Endothelial cell of umbilical vein (primary cell): Measurements from ENCODE around the gene ARMC8. TPM values are rescaled to one million over a fixed set of nuclear protein-coding genes. Genes with fewer than 3 reads are reported as not detected.

ENCODE experiments used
- BruUV-seq: library from RNA; stranded (reverse); fragments of 400-500 nt; replicated peaks from 2 replicates; lab custom pipeline; 2021; lab: Mats Ljungman, UMichigan
- CTCF ChIA-PET: fragments of 300-600, 350-600 bp; sonication (Branson Sonifier 250); formaldehyde crosslinking; loops from one replicate; lab custom pipeline; 2021; ENCODE audit warnings: antibody characterized with exemption, inconsistent platforms; lab: Charles Lee
- POLR2A ChIA-PET: fragments of 300-600, 350-600 bp; sonication (Branson Sonifier 250); formaldehyde crosslinking; loops from one replicate; lab custom pipeline; 2021; ENCODE audit warnings: antibody characterized with exemption, inconsistent platforms; lab: Charles Lee
- DNase-seq: peaks from one replicate; pipeline ENCODE4 v3.0.0-alpha.2; 2011; ENCODE audit warnings: low read depth, low spot score
- FAIRE-seq: peaks from 2 replicates; lab custom pipeline; 2011; peaks lifted over from hg19 to GRCh38; lab: Jason Lieb, UNC
- H2AFZ ChIP-seq: 2 replicates; pipeline ENCODE4 v1.6.0; 2012; ENCODE audit warnings: low read depth, low read length, control low read depth, inconsistent platforms
- H3K27ac ChIP-seq: 2 replicates; pipeline ENCODE4 v1.5.1; 2011; ENCODE audit warnings: low read depth, mild to moderate bottlenecking, control low read depth, low read length, moderate library complexity; ENCODE audit not compliant: insufficient read depth
- H3K27me3 ChIP-seq, 2 experiments: 2 replicates each; pipeline versions ENCODE4 v1.6.0 to v1.6.1; 2011; ENCODE audit warnings: low read length in 2 of 2, mixed read lengths in 1 of 2; ENCODE audit not compliant: control insufficient read depth in 2 of 2, insufficient read depth in 2 of 2
- H3K36me3 ChIP-seq, 2 experiments: 2 replicates in 1 of 2; 3 replicates in 1 of 2; pipeline ENCODE4 v1.5.1; 2011; ENCODE audit warnings: low read length in 2 of 2, mild to moderate bottlenecking in 1 of 2, moderate library complexity in 1 of 2; ENCODE audit not compliant: control insufficient read depth in 2 of 2, insufficient read depth in 2 of 2; ENCODE audit errors: extremely low read depth in 1 of 2
- H3K4me1 ChIP-seq: 3 replicates; pipeline ENCODE4 v1.5.1; 2011; ENCODE audit warnings: mild to moderate bottlenecking, low read length; ENCODE audit not compliant: control insufficient read depth, insufficient read depth; ENCODE audit errors: extremely low read depth
- H3K4me2 ChIP-seq: 2 replicates; pipeline ENCODE4 v1.6.1; 2011; ENCODE audit warnings: low read length, control low read depth, mixed read lengths; ENCODE audit not compliant: insufficient read depth
- H3K4me3 ChIP-seq, 3 experiments: fragments of 200-600 bp in 1 of 3; sonication (generic), shearing (Covaris generic) in 1 of 3; replicated peaks in 1 of 3; 2 replicates each; pipeline ENCODE4 v1.5.1; 2011 to 2016; ENCODE audit warnings: control low read depth in 3 of 3, low read length in 3 of 3, mild to moderate bottlenecking in 2 of 3, inconsistent platforms in 1 of 3, low read depth in 1 of 3, moderate library complexity in 1 of 3; ENCODE audit not compliant: insufficient read depth in 1 of 3
- H3K79me2 ChIP-seq: 2 replicates; pipeline ENCODE4 v1.6.0; 2012; ENCODE audit warnings: low read length, inconsistent platforms; ENCODE audit not compliant: control insufficient read depth, insufficient read depth
- H3K9ac ChIP-seq: replicated peaks from 2 replicates; pipeline ENCODE3; 2011; ENCODE audit warnings: low read length, control low read depth; ENCODE audit not compliant: insufficient read depth; ENCODE audit errors: extremely low read depth
- H3K9me1 ChIP-seq: replicated peaks from 3 replicates; pipeline ENCODE4 v1.6.0; 2011; ENCODE audit warnings: mild to moderate bottlenecking, low read length; ENCODE audit not compliant: control insufficient read depth, insufficient read depth; ENCODE audit errors: extremely low read depth
- H3K9me3 ChIP-seq: replicated peaks from 2 replicates; pipeline ENCODE4 v1.5.1; 2012; ENCODE audit warnings: low read length, inconsistent platforms; ENCODE audit not compliant: control insufficient read depth, insufficient read depth
- H4K20me1 ChIP-seq: replicated peaks from 2 replicates; pipeline ENCODE3; 2011; ENCODE audit warnings: mild to moderate bottlenecking, low read length; ENCODE audit not compliant: control insufficient read depth, insufficient read depth; ENCODE audit errors: extremely low read depth
- EZH2 ChIP-seq: IDR thresholded peaks from 2 replicates; pipeline ENCODE4 v1.6.1; 2012; ENCODE audit warnings: borderline replicate concordance, low read depth, mild to moderate bottlenecking, moderate library complexity, low read length, inconsistent platforms; ENCODE audit not compliant: severe bottlenecking
- FOS ChIP-seq: IDR thresholded peaks from 2 replicates; pipeline ENCODE4 v1.6.1; 2011; ENCODE audit warnings: mild to moderate bottlenecking, low read length, moderate library complexity, borderline replicate concordance; ENCODE audit not compliant: insufficient read depth
- GATA2 ChIP-seq: IDR thresholded peaks from 2 replicates; pipeline ENCODE4 v1.7.0; 2011; ENCODE audit warnings: low read depth, mild to moderate bottlenecking, moderate library complexity, mixed read lengths, low read length; ENCODE audit not compliant: insufficient read length, insufficient read depth
- JUN ChIP-seq: IDR thresholded peaks from 2 replicates; pipeline ENCODE4 v1.6.1; 2011; ENCODE audit warnings: borderline replicate concordance, low read depth; ENCODE audit not compliant: insufficient read length, insufficient read depth
- MYC ChIP-seq: IDR thresholded peaks from one replicate; pipeline ENCODE4 v1.6.1; 2011; ENCODE audit warnings: mild to moderate bottlenecking, low read depth, low read length
- POLR2A ChIP-seq: IDR thresholded peaks from 2 replicates; pipeline ENCODE4 v1.6.1; 2012; ENCODE audit warnings: low read depth, mild to moderate bottlenecking, control low read depth, low read length
- POLR2AphosphoS5 ChIP-seq: IDR thresholded peaks from 2 replicates; pipeline ENCODE4 v1.6.1; 2012; ENCODE audit warnings: low read depth, mild to moderate bottlenecking, control low read depth, low read length, moderate library complexity; ENCODE audit not compliant: insufficient read depth
- dilution Hi-C: fragments of 300-500 bp; cut with MboI; formaldehyde crosslinking; loops from one replicate; pipeline ENCODE4 v1.15.0; 2019; ENCODE audit warnings: low sequenced_read_pairs; ENCODE audit not compliant: extremely low pct_ligation_motif_present
- intact Hi-C: fragments of 100-400 bp; cut with micrococcal nuclease; formaldehyde crosslinking; loops from one replicate; pipeline ENCODE4 v1.10.0; 2022
- polyA plus RNA-seq, 4 experiments: library from polyadenylated mRNA; depleted of rRNA in 3 of 4; stranded (reverse) in 3 of 4; unstranded in 1 of 4; fragments of >200 nt; gene quantifications; 2 replicates each; pipeline versions ENCODE4 v1.2.1 to v1.2.3, GENCODE V29; 2011 to 2012; ENCODE audit warnings: missing spikeins in 1 of 4
- total RNA-seq: library from RNA; stranded (reverse); gene quantifications from 2 replicates; pipeline ENCODE4 v1.2.3, GENCODE V29; 2021
- TF ChIP-seq, protein P1 (sequence below), 2 donors: IDR thresholded peaks; 1 replicate in 1 of 2; 2 replicates in 1 of 2; pipeline ENCODE4 v1.5.1; 2011; ENCODE audit warnings: low read length in 2 of 2, mild to moderate bottlenecking in 2 of 2, moderate library complexity in 2 of 2, control low read depth in 1 of 2, inconsistent platforms in 1 of 2, low read depth in 1 of 2; ENCODE audit not compliant: insufficient read depth in 1 of 2; ENCODE audit errors: extremely low read depth in 1 of 2

ARMC8 gene
- total and polyA plus RNA-seq, 2 donors (not counting 3 experiments of a cell fraction or from before 2014, with no cell fraction given): 39.6 to 46.0 TPM

DNA sequence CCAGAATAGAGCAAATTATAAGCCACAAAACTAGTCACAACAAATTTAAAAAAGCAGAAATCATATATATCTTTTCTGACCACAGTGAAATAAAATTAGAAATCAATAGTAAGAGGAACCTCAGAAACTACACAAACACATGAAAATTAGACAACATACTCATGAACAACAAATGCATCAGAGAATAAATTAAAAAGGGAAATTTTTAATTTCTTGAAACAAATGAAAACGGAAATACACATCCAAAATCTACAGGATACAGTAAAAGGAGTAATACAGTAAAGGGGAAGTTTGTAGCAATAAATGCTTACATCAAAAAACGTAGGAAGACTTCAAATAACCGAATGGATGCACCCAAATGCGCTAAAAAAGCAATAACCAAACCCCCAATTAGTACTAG is 123.4 kb downstream of the ARMC8 start:
- ChIA-PET POLR2A (no interaction called here), CTCF (no interaction called here)
- no peaks in the 10 kb centered on the region for H3K79me2 ChIP-seq
- no peak overlapping the region for H3K4me2 ChIP-seq
- no peaks in the 10 kb centered on the region for H3K9me3 ChIP-seq
- peaks cover 4% of the 10 kb centered on the region for H3K4me1 ChIP-seq
- DNase-seq (no peak), FAIRE-seq (no peak)
- H3K36me3 ChIP-seq: no peaks in the 10 kb centered on the region
- intact Hi-C loops (no loop called here), dilution Hi-C loops (no loop called here)
- H4K20me1 ChIP-seq: no peaks in the 10 kb centered on the region
- H3K27ac ChIP-seq: no peak overlapping the region
- H2AFZ ChIP-seq: no peak overlapping the region
- no TSS peak for BruUV-seq
- H3K9ac ChIP-seq: no peak overlapping the region
- no peaks in the 10 kb centered on the region for H3K9me1 ChIP-seq
- peaks cover 0 to 11% of the 10 kb centered on the region in 2 experiments for H3K27me3 ChIP-seq
- H3K4me3 ChIP-seq: no peak overlapping the region
- no peak for TF ChIP-seq MYC
- no peak for TF ChIP-seq GATA2
- no peak for TF ChIP-seq POLR2AphosphoS5
- TF ChIP-seq EZH2: no peak
- no peak for TF ChIP-seq POLR2A
- TF ChIP-seq, protein P1, sequence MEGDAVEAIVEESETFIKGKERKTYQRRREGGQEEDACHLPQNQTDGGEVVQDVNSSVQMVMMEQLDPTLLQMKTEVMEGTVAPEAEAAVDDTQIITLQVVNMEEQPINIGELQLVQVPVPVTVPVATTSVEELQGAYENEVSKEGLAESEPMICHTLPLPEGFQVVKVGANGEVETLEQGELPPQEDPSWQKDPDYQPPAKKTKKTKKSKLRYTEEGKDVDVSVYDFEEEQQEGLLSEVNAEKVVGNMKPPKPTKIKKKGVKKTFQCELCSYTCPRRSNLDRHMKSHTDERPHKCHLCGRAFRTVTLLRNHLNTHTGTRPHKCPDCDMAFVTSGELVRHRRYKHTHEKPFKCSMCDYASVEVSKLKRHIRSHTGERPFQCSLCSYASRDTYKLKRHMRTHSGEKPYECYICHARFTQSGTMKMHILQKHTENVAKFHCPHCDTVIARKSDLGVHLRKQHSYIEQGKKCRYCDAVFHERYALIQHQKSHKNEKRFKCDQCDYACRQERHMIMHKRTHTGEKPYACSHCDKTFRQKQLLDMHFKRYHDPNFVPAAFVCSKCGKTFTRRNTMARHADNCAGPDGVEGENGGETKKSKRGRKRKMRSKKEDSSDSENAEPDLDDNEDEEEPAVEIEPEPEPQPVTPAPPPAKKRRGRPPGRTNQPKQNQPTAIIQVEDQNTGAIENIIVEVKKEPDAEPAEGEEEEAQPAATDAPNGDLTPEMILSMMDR (IDR thresholded peaks at IDR 0.05; ENCODE audit: extremely low read depth in 1 of 2, insufficient read depth in 1 of 2, low read depth in 1 of 2, low read length in 2 of 2): no peak
- no peak for TF ChIP-seq FOS
- TF ChIP-seq JUN: no peak
